COLO668 (cell line): ENCODE results near the gene TICAM2.
"Not testable (repeated sequence)": the region's sequence is repeated elsewhere in the genome, so short reads cannot be mapped to it uniquely, and the experiment has no call there.

Source experiments
- DNase-seq: peaks from one replicate; lab custom pipeline; 2025; ENCODE audit not compliant: unreplicated experiment; lab: John Stamatoyannopoulos, UW

TICAM2 gene, protein sequence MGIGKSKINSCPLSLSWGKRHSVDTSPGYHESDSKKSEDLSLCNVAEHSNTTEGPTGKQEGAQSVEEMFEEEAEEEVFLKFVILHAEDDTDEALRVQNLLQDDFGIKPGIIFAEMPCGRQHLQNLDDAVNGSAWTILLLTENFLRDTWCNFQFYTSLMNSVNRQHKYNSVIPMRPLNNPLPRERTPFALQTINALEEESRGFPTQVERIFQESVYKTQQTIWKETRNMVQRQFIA

DNA sequence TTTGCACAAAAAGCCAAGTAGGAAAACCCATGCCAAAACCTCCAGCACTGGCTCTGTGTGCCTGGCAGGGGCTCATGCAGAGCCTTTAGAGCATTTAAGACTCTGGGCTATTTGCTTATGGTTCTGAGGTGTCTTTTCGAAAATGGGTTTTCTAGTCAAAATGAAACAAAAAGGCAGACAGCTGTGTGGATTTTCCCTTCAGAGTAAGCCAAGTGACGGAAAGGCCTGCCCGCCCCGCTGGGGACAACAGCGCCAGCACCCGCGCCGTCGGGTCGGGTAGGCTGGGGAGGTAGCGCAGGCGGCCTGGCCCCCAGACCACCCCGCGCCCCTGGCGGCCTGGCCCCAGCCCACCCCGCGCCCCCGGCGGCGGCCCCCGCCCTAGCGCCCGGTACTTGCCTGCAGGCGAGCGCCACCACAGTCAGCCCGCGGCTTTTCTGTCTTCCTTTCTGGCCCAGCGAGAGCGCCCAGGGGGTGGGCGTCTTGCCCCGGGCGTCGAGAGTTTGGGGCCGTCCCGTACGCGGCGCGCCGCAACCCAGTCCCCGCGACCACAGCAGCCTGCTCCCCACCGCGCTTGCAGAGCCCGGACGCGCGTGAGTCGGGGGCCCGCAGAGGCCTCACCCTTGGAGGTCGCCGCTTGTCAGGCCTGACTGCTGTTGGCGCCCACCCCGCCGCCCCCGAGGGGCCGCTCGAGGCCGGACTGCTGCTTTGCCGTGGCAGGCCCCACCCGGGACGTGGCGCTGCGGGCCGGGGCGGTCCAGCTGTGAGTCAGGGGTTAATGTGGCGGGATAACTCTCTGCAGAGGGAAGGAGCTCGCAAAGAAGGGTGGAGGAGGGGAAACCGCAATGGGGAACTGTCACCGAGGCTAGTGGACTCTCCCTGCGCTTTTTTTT lies at the start of gene TICAM2:
TICAM2 (minus strand) TSS at position 779 of the 890 bp plus-strand sequence. CDS start 21,223 bp downstream, outside the sequence.
- peak; percentile 19 for DNase-seq

DNA sequence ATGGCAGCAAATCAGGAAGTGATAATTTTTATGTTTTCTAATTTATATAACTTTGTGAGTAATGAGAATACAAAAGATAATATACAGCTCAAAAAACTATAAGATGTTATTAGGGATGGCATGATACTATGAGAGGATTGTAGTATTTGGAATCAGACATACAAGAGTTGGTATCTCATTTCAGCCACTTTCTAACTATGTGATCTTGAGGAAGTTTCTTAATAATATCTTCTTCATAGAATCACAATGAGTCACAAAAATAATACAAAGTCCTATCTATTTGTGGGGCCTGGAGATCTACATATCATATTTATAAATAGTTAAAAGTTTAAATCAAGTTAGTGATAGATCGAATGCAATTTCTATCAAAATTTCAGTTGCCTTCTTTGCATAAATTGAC lies 47.3 kb upstream of the TICAM2 start:
- DNase-seq: no peak

GRCh38 chr5:115648056-115648455 lies 45.8 kb upstream of the TICAM2 start:
- no peak for DNase-seq

DNA sequence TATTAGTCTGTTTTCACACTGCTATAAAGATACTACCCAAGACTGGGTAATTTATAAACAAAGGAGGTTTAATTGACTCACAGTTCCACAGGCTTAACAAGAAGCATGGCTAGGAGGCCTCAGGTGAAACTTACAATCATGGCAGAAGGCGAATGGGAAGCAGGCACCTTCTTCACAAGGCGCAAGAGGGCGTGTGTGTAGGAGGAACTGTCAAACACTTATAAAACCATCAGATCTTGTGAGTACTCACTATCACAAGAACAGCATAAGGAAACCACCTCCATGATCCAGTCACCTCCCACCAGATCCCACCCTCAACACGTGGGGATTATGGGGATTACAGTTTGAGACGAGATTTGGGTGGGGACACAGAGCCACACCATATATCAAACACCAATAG lies 43.1 kb upstream of the TICAM2 start:
- DNase-seq: not testable (repeated sequence)

GRCh38 chr5:115644046-115644445 lies 41.8 kb upstream of the TICAM2 start:
- no peak for DNase-seq

- DNase-seq: no peak
These were observed 39.7 kb upstream of the TICAM2 start for GRCh38 chr5:115641948-115642347.

DNA sequence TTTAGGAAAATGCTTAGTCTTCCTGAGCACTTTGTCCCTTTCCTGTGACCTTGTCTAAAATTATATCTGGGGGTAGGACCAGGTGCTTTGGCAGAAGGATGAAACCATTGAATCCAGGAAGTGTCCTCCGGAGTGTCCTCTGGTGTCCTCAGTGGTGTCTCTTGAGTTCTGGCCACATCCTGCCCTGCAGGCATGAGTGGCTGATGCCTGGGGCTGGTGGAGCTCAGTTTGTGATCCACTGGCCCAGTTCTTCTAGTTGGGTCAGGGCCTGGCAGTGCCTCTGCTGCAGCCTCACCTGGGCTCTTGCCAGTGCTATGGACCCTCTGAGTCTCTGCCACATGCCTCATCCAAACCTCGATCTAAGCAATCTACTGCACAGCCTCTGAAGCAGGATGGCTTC lies 38.0 kb upstream of the TICAM2 start:
- DNase-seq: no peak

DNA sequence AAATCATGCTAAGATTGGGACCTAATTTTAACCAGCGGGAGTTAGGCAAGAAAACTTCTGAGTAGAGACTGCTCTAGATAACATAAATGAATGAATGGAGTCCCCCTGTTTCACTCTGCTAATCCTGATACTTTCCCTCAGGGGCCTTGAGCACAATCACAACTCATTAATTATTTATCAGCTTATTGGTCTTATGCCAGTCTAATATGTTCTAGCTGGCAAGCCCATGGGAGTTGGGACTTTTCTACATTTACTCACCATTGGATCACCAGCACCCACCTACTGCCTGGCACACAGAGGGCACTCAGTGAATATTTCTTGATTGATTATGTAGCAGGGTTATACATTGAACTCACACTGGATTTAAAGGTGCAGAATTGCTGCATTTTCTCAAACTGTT lies 37.1 kb upstream of the TICAM2 start:
- no peak for DNase-seq

DNA sequence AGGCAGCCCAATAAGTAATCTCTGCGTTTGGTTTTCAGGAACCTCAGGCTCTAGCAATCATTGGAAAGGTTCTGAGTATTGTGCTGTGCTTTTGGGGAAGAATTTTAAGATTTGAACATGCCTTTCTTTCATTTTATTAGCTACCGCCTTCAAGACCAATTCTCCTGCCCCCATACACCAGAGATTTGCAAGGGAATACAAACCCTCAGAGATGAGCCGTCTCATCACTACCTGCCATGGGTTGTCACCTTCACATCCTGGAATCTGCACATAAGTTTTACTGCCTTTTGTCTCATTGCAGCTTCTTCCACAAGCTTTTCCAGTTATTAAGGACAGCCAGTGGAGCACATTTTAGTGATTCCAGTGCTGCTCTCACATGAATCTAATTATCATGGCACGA lies 35.2 kb upstream of the TICAM2 start:
- DNase-seq: no peak

GRCh38 chr5:115636008-115636407 lies 33.7 kb upstream of the TICAM2 start:
- no peak for DNase-seq

GRCh38 chr5:115634343-115635132 lies 32.3 kb upstream of the TICAM2 start:
- DNase-seq: peak; percentile 75

DNA sequence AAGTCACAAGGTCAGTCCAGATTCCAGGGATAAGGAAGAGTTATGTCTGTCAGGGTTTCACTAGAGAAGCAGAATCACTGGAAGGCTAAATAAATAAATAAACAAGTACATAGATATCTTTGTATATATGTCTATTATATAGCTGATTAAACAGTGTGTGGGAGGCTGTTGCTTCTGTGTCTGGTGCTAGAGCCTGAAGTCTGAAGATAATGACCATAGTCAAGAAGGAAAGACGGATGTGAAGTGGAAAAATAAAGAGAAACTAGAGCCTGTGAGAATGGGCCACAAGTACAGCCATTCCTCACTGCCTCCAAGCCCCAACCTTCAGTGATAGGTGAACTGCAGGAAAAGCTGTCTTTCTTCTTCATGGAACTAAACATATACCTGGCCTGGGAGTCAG lies 27.6 kb upstream of the TICAM2 start:
- no peak for DNase-seq

DNA sequence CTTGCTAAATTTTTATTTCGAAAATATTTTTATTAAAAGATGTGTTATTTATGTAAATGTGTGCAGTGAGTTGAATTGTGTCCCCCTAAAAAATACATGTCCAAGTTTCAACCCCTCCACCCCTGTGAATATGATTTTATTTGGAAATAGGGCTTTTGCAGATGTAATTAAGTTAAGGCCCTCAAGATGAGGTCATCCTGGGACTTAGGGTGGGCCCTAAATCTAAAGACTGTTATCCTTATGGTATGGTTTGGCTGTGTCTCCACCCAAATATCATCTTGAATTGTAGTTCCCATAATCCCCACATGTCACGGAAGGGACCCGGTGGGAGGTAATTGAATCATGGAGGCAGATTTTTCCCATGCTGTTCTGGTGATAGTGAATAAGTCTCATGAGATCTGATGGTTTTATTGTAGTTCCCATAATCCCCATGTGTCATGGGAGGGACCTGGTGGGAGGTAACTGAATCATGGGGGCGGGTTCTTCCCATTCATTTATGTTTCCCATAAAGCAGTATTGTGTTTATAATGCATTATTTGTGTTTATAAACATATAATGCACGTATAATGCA lies 25.1 kb upstream of the TICAM2 start:
- no peak for DNase-seq

DNA sequence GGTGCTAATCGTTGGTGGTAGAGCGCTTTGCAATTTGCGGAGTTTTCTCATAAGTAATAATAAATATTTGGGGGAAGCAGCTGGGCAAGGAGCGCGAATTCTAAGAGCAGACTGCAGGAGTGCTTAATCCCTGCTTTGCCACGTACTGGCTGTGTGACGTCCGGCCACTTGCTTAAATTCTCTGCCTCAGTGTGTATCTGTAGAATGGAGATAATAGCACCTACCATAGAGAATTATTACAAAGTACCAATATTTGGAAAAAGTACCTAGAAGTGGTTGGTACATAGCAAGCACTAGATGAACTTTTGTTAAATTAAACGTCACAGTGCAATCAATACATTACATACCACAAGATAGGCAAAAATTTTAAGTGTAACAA lies 24.2 kb upstream of the TICAM2 start:
- no peak for DNase-seq

DNA sequence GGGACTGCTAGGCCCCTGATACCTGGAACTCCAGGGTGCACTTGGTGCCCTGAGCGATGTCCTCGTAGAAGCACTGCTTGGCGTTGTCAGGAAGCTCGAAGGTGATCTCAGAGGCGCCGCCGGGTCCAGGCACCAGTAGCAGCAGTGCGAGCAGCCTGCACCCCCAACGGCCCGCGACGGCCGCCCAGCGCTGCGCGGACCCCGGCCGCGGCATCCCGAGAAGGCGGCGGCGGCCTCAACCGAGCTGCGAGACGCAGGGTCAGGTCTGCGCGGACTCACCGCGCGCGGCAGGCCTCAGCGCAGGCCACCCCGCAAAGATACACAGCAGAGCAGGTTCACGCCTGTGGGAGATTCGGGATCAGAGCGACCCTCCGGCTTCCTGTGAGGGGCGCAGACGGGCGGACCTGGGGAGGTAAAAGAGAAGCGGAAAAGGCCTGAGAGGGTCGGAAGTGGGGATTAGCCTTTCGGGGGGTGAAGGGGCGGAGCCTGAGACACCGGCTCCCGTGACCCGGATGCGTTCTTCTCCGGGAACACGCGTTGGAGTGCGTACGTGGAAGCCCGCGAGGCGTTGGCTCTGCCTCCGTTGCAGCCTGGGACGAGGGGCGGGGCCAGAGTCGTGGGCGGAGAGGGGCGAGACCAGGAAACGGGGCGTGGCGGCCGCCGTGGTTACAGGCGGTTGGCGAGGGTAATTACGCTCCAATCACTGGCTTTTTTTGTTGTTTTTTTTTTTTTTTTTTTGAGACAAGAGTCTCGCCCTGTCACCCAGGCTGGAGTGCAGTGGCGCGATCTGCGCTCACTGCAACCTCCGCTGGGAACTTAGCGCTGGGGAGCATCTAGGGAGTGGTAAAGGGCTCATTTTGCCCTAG lies 23.5 kb upstream of the TICAM2 start, which contains the start of gene TMED7:
TMED7 (minus strand) TSS at position 458 of the 866 bp plus-strand sequence; CDS start at position 214, 244 bp downstream.
- DNase-seq: peak; percentile 96

GRCh38 chr5:115624994-115625393 lies 22.7 kb upstream of the TICAM2 start:
- no peak for DNase-seq

DNA sequence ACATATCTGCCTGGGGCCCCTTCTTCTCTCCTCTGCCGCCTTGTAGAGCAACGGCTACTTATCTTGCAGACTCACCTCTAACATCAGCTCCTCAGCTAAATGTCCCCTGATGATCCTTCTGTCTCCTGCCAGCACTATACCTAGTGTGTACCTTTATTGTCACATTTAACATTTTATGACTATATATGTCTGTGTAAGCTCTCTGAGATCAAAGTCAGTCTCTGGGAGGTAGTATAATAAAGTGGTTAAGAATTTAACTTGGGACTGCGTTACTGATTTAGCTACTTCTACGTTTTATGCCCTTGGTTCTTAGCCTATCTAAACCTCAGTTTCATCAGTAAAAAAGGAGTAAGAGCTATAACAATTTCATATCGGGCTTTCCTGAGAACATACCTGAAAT lies 21.4 kb upstream of the TICAM2 start:
- no peak for DNase-seq

DNA sequence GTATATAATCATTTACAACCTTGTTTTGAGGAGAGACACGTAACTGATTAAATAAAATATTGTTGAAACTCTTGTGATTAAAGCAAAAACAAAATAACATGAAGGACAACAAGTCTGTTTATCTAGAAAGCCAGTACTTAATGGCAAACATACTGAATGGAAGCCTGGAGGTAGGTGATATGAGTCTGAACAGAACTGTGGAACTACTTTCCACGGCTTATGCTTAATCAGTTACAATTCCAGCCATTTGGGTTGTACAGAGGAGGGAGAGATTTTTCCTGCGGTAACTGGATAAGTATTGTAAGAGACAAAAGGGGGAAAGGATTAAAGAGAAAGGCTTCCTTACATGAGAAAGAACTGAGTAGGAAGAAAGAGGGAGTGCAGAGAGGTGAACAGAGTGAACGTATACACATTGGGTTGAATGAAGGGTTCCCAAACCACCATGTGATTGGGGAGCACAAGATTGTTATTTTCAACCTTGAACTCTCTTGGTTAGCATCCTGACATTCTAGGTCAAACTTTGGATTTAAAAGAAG lies 19.2 kb upstream of the TICAM2 start:
- DNase-seq: no peak

- no peak for DNase-seq
These were observed 14.6 kb upstream of the TICAM2 start for GRCh38 chr5:115616892-115617291.

DNA sequence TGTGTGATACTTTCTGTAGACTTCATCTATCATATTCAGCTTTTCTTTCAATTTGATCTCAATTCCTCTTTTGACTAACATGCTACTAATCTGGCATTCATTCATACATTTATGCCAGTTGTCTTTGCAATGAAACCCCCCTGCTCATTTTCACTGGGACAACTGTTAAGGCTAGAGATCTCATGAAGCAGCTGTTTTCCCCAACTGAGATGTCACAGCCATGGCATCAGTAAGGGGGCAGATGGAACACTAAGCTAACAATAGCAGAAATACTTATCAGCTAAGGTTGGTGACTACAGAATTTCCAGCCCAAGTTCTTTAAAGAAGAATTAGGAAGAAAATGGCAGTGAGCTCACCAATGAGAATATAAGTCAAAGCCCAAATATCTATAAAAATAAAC lies 14.2 kb upstream of the TICAM2 start:
- DNase-seq: no peak
